Lower leg skin (tissue), 3 donors: ENCODE measurements around the gene CEP57.

Source experiments
- POLR2A ChIP-seq, 2 donors: fragments of 450-650 bp; IDR thresholded peaks; one replicate each; pipeline ENCODE4 v1.6.1; 2016 to 2017; ENCODE audit warnings: antibody characterized with exemption in 2 of 2, mild to moderate bottlenecking in 1 of 2, moderate library complexity in 1 of 2
- TF ChIP-seq, protein P1 (sequence below), 3 donors: fragments of 450-650 bp; IDR thresholded peaks; one replicate each; pipeline ENCODE4 v1.5.1; 2016; ENCODE audit warnings: antibody characterized with exemption in 3 of 3, mild to moderate bottlenecking in 3 of 3, moderate library complexity in 2 of 3

DNA sequence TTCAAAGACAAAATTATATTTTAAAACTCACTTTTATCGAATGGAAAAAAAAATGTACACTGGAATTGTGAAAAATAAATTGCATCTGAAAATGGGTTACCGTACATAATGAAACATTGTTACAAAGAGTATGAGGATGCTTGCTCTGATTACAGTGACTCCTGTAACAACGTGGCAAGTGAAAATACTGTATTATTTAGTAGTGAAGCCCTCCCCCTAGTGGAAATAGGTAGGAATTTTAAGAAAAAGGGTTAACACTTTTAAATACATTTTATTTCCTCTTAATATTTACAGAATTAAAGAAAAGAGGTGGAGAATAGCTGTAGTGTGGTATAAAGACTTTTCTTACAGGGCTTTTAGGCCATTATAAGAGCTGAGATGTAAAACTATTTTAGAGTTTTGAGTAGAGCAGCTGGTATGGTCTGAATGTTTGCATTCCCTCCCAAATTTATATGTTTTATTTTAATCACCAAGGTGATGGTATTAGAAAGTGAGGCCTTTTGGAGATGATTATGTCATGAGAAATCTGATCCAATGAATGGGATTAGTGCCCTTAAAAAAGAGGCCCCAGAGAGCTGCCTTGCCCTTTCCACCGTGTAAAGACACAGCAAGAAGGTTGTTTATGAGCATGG lies 25.9 kb upstream of the CEP57 start:
- no peak for TF ChIP-seq POLR2A (IDR thresholded peaks at IDR 0.05)
- TF ChIP-seq, protein P1, sequence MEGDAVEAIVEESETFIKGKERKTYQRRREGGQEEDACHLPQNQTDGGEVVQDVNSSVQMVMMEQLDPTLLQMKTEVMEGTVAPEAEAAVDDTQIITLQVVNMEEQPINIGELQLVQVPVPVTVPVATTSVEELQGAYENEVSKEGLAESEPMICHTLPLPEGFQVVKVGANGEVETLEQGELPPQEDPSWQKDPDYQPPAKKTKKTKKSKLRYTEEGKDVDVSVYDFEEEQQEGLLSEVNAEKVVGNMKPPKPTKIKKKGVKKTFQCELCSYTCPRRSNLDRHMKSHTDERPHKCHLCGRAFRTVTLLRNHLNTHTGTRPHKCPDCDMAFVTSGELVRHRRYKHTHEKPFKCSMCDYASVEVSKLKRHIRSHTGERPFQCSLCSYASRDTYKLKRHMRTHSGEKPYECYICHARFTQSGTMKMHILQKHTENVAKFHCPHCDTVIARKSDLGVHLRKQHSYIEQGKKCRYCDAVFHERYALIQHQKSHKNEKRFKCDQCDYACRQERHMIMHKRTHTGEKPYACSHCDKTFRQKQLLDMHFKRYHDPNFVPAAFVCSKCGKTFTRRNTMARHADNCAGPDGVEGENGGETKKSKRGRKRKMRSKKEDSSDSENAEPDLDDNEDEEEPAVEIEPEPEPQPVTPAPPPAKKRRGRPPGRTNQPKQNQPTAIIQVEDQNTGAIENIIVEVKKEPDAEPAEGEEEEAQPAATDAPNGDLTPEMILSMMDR (IDR thresholded peaks at IDR 0.05) = peak in 1 of 3 donors; percentile 37
